ENCODE results near the gene TTC1. TPM values are rescaled to one million over a fixed set of nuclear protein-coding genes. Genes with fewer than 3 reads are reported as not detected.

Gene TTC1
- total and polyA plus RNA-seq, 2 of the 8 experiments (the other 6 are each of a cell fraction or from before 2014, with no cell fraction given), result 25.1 to 63.9 TPM

GRCh38 chr5:160048131-160048530 is 39.2 kb downstream of the TTC1 start:
- H3K27me3 ChIP-seq (replicated peaks in 1 of 4; ENCODE audit: control insufficient read depth in 3 of 4, extremely low read depth in 1 of 4, insufficient read depth in 3 of 4, low read length in 3 of 4), result no peaks in the 10 kb centered on the region
- no peak for FAIRE-seq
- no peak overlapping the region for H4K91ac ChIP-seq (replicated peaks; ENCODE audit: insufficient read length, low read length)
- H3K79me2 ChIP-seq (ENCODE audit: control insufficient read depth in 1 of 2, insufficient read depth in 2 of 2, low read length in 2 of 2), result no peaks in the 10 kb centered on the region
- H3K23me2 ChIP-seq (ENCODE audit: low read depth, low read length), result no peaks in the 10 kb centered on the region; the same call in 1 of the 2 replicates
- POLR2A ChIA-PET (ENCODE audit: partially characterized antibody), result no interaction called here
- no peak for DNase-seq (ENCODE audit: low read depth in 1 of 2, low spot score in 2 of 2)
- H3K14ac ChIP-seq (ENCODE audit: insufficient read length), result no peak overlapping the region
- CTCF ChIA-PET (ENCODE audit: partially characterized antibody), result no interaction called here
- no peak overlapping the region for H3K4me2 ChIP-seq (ENCODE audit: insufficient read depth in 1 of 2, low read depth in 2 of 2, low read length in 2 of 2)
- WGBS, 2 experiments (ENCODE audit: extremely low coverage in 1 of 2, insufficient coverage in 1 of 2, insufficient read length in 1 of 2, insufficient replicate concordance in 2 of 2, low coverage in 1 of 2, low lambda C conversion rate in 2 of 2, missing lambda C conversion rate in 1 of 2), result 93% methylated on average over 9 of the region's 9 CpGs; no CpG with 5 or more reads in 1 of the 2 experiments
- H2BK120ac ChIP-seq (replicated peaks; ENCODE audit: low read depth, low read length), result no peak overlapping the region
- no peaks in the 10 kb centered on the region for H3K9me3 ChIP-seq (ENCODE audit: insufficient read depth in 2 of 2, low read depth in 1 of 2, low read length in 1 of 2)
- no peak overlapping the region for H4K5ac ChIP-seq (ENCODE audit: insufficient read length, low read depth, low read length)
- no peak overlapping the region for H2BK20ac ChIP-seq (ENCODE audit: low read length)
- no peaks in the 10 kb centered on the region for H3K79me1 ChIP-seq (ENCODE audit: low read depth, low read length)
- H3K4me1 ChIP-seq (replicated peaks in 1 of 4; ENCODE audit: control insufficient read depth in 3 of 4, insufficient read depth in 4 of 4, low read length in 3 of 4), result peaks cover 5 to 13% (median 9%) of the 10 kb centered on the region in 4 experiments; a peak in 5 of 7 replicates
- H3K36me3 ChIP-seq (ENCODE audit: control insufficient read depth in 2 of 4, insufficient read depth in 4 of 4, low read length in 3 of 4), result peaks cover 2 to 44% (median 17%) of the 10 kb centered on the region in 4 experiments; a peak in 7 of 8 replicates
- no peak overlapping the region for H3K9ac ChIP-seq (replicated peaks in 1 of 4; ENCODE audit: extremely low read depth in 1 of 4, low read depth in 3 of 4, low read length in 3 of 4)
- H3K18ac ChIP-seq (ENCODE audit: extremely low read depth, low read length), result no peak overlapping the region
- H3K27ac ChIP-seq (ENCODE audit: low read depth, low read length), result no peak overlapping the region
- H2BK5ac ChIP-seq (ENCODE audit: low read depth, low read length), result no peak overlapping the region
- peaks cover 2% of the 10 kb centered on the region in 2 experiments for H4K20me1 ChIP-seq (replicated peaks in 1 of 2; ENCODE audit: control insufficient read depth in 1 of 2, insufficient read depth in 2 of 2, low read length in 2 of 2)
- no peak overlapping the region for H2AFZ ChIP-seq (ENCODE audit: low read length)
- no peak overlapping the region for H3K56ac ChIP-seq (replicated peaks; ENCODE audit: insufficient read length, low read depth, low read length)
- H2BK12ac ChIP-seq (ENCODE audit: low read depth, low read length), result no peak overlapping the region
- no peak overlapping the region for H2BK15ac ChIP-seq (ENCODE audit: low read length)
- no peak overlapping the region for H3K4me3 ChIP-seq (ENCODE audit: extremely low read depth in 1 of 4, insufficient read depth in 2 of 4, low read depth in 3 of 4, low read length in 4 of 4)
- H3K23ac ChIP-seq (ENCODE audit: insufficient read length), result no peak overlapping the region
- H4K8ac ChIP-seq (ENCODE audit: extremely low read depth, insufficient read depth, low read length), result no peak overlapping the region
- no peak overlapping the region for H2AK5ac ChIP-seq (ENCODE audit: low read depth, low read length)
- no peak overlapping the region for H3K4ac ChIP-seq (replicated peaks; ENCODE audit: insufficient read length, low read depth, low read length)
- no peak for TF ChIP-seq ASH2L (IDR thresholded peaks at IDR 0.05; ENCODE audit: low read length)

Data from H1 (cell line).